K562 (cell line): Measurements from ENCODE around the gene RPS6KA2. TPM values are rescaled to one million over a fixed set of nuclear protein-coding genes. Genes with fewer than 3 reads are reported as not detected.

Experiments
- ATAC-seq: fragments of 200-7000 bp; cut with Tn5 transposase; 3 replicates; pipeline ENCODE4 v1.9.1; 2020; ENCODE audit warnings: moderate library complexity
- BruUV-seq: library from RNA; stranded (reverse); fragments of 400-500 nt; replicated peaks from 2 replicates; lab custom pipeline; 2021; lab: Mats Ljungman, UMichigan
- CTCF ChIA-PET: fragments of 300-600 bp; formaldehyde crosslinking; extraction: SDS; loops from one replicate; lab custom pipeline; 2021; ENCODE audit warnings: low intra/inter-chr PET ratio; lab: Yijun Ruan, JAX
- POLR2A ChIA-PET: fragments of 300-600, 350-650 bp; sonication (Branson Sonifier 250); formaldehyde crosslinking; extraction: SDS; loops from one replicate; lab custom pipeline; 2021; ENCODE audit warnings: antibody characterized with exemption, inconsistent platforms; lab: Yijun Ruan, JAX
- DNase-seq, 4 experiments: peaks; one replicate each; pipeline versions ENCODE4 v3.0.0 to v3.0.0-alpha.2; 2011 to 2018; ENCODE audit warnings: low spot score in 3 of 4, mixed read lengths in 3 of 4; ENCODE audit errors: extremely low read depth in 1 of 4
- FAIRE-seq: peaks from 2 replicates; lab custom pipeline; 2011; peaks lifted over from hg19 to GRCh38; lab: Jason Lieb, UNC
- H2AFZ ChIP-seq: 2 replicates; pipeline ENCODE4 v1.6.0; 2011; ENCODE audit warnings: low read depth, low read length, control low read depth, inconsistent platforms
- H3K27ac ChIP-seq: fragments of 200-600 bp; 3 replicates; pipeline ENCODE4 v1.8.0; 2011; ENCODE audit warnings: low read depth, mild to moderate bottlenecking, control low read depth, inconsistent platforms, low read length, moderate library complexity, mixed read lengths; ENCODE audit errors: extremely low read depth
- H3K27me3 ChIP-seq, 2 experiments: fragments of 300-600 bp in 1 of 2; 2 replicates in 1 of 2; 3 replicates in 1 of 2; pipeline versions ENCODE4 v1.6.0 to v1.8.0; 2011; ENCODE audit warnings: inconsistent platforms in 2 of 2, low read length in 2 of 2, mild to moderate bottlenecking in 1 of 2, mixed read lengths in 1 of 2, moderate library complexity in 1 of 2; ENCODE audit not compliant: control insufficient read depth in 2 of 2, insufficient read depth in 2 of 2
- H3K36me3 ChIP-seq: fragments of 300-600 bp; 3 replicates; pipeline ENCODE4 v1.8.0; 2011; ENCODE audit warnings: mild to moderate bottlenecking, low read length, inconsistent platforms; ENCODE audit not compliant: control insufficient read depth, insufficient read depth
- H3K4me1 ChIP-seq, 2 experiments: fragments of 200-600 bp in 1 of 2; replicated peaks in 1 of 2; 2 replicates in 1 of 2; 3 replicates in 1 of 2; pipeline versions ENCODE4 v1.5.1 to v1.8.0; 2011; ENCODE audit warnings: inconsistent platforms in 2 of 2, low read length in 2 of 2, mild to moderate bottlenecking in 1 of 2, mixed read lengths in 1 of 2, moderate library complexity in 1 of 2; ENCODE audit not compliant: control insufficient read depth in 2 of 2, insufficient read depth in 2 of 2
- H3K4me2 ChIP-seq: 2 replicates; pipeline ENCODE4 v1.6.1; 2011; ENCODE audit warnings: low read length, control low read depth, inconsistent platforms, mixed read lengths; ENCODE audit not compliant: insufficient read depth
- H3K4me3 ChIP-seq: fragments of 200-600 bp; sonication (generic), shearing (Covaris generic); 2 replicates; pipeline ENCODE4 v1.5.1; 2016; ENCODE audit warnings: control low read depth, inconsistent platforms
- H3K79me2 ChIP-seq: fragments of 200-600 bp; 3 replicates; pipeline ENCODE4 v1.8.0; 2011; ENCODE audit warnings: low read length, inconsistent platforms; ENCODE audit not compliant: control insufficient read depth, insufficient read depth
- H3K9ac ChIP-seq, 2 experiments: 2 replicates each; pipeline versions ENCODE4 v1.6.0 to v1.6.1; 2011; ENCODE audit warnings: low read depth in 2 of 2, low read length in 2 of 2, control low read depth in 1 of 2, inconsistent platforms in 1 of 2, mild to moderate bottlenecking in 1 of 2, mixed read lengths in 1 of 2; ENCODE audit not compliant: insufficient read depth in 1 of 2
- H3K9me1 ChIP-seq: one replicate; pipeline ENCODE4 v1.6.0; 2011; ENCODE audit warnings: inconsistent platforms, mild to moderate bottlenecking, low read length, moderate library complexity; ENCODE audit not compliant: control insufficient read depth, insufficient read depth
- H3K9me3 ChIP-seq: replicated peaks from 2 replicates; pipeline ENCODE4 v1.5.1; 2011; ENCODE audit warnings: low read depth, low read length, inconsistent platforms; ENCODE audit not compliant: control insufficient read depth, insufficient read depth
- H4K20me1 ChIP-seq: replicated peaks from 2 replicates; pipeline ENCODE4 v1.6.1; 2011; ENCODE audit warnings: low read length, inconsistent platforms, mixed read lengths; ENCODE audit not compliant: control insufficient read depth, insufficient read depth
- ATF6 ChIP-seq: sonication (generic); formaldehyde crosslinking; IDR thresholded peaks from 2 replicates; pipeline ENCODE4 v1.4.0; 2020; ENCODE audit warnings: mild to moderate bottlenecking, missing genetic modification reagents
- CAMTA2 ChIP-seq: fragments of 250-450 bp; sonication (Bioruptor Pico); conservative IDR thresholded peaks from 2 replicates; pipeline ENCODE4 v1.5.1; 2022
- CCNT2 ChIP-seq: IDR thresholded peaks from 2 replicates; pipeline ENCODE4 v1.6.1; 2011; ENCODE audit warnings: borderline replicate concordance, low read depth, mild to moderate bottlenecking, moderate library complexity, mixed read lengths, low read length; ENCODE audit not compliant: insufficient read length; ENCODE audit errors: extremely low read depth
- DNMT1 ChIP-seq: fragments of 450-650 bp; IDR thresholded peaks from 2 replicates; pipeline ENCODE4 v1.6.1; 2016; ENCODE audit warnings: antibody characterized with exemption, mild to moderate bottlenecking
- GATA2 ChIP-seq: sonication (generic); formaldehyde crosslinking; IDR thresholded peaks from 2 replicates; pipeline ENCODE4 v1.4.0; 2020; ENCODE audit warnings: mild to moderate bottlenecking, missing genetic modification reagents
- GMEB1 ChIP-seq: fragments of 250-450 bp; sonication (Bioruptor Pico); IDR thresholded peaks from 2 replicates; pipeline ENCODE4 v1.4.0; 2020; ENCODE audit warnings: mild to moderate bottlenecking
- HMGXB4 ChIP-seq: sonication (generic); formaldehyde crosslinking; IDR thresholded peaks from 2 replicates; pipeline ENCODE4 v1.8.1; 2023; ENCODE audit warnings: mild to moderate bottlenecking, missing genetic modification reagents
- JUND ChIP-seq, 2 experiments: IDR thresholded peaks; 2 replicates in 1 of 2; 3 replicates in 1 of 2; pipeline ENCODE4 v1.6.1; 2011; ENCODE audit warnings: borderline replicate concordance in 2 of 2, low read depth in 2 of 2, low read length in 2 of 2, improper control_type of control experiment in 1 of 2, missing biosample characterization in 1 of 2, missing genetic modification characterization in 1 of 2, missing genetic modification reagents in 1 of 2
- NCOA2 ChIP-seq, 2 experiments: fragments of 450-650 bp; IDR thresholded peaks; 2 replicates each; pipeline ENCODE4 v1.6.1; 2018; ENCODE audit warnings: mild to moderate bottlenecking in 2 of 2, moderate library complexity in 1 of 2; ENCODE audit not compliant: partially characterized antibody in 2 of 2
- POLR2A ChIP-seq: fragments of 450-650 bp; conservative IDR thresholded peaks from 2 replicates; pipeline ENCODE4 v1.6.1; 2016
- RBM14 ChIP-seq: fragments of 200-400 bp; formaldehyde crosslinking; IDR thresholded peaks from 2 replicates; pipeline ENCODE4 v1.6.1; 2018; ENCODE audit warnings: low read depth, mild to moderate bottlenecking, low read length, moderate library complexity, borderline replicate concordance; ENCODE audit not compliant: insufficient read depth
- RFX1 ChIP-seq: fragments of 450-650 bp; IDR thresholded peaks from 2 replicates; pipeline ENCODE4 v1.6.1; 2016; ENCODE audit warnings: mild to moderate bottlenecking, moderate library complexity
- SRSF1 ChIP-seq: fragments of 200-400 bp; formaldehyde crosslinking; IDR thresholded peaks from 2 replicates; pipeline ENCODE4 v1.6.1; 2017; ENCODE audit warnings: mild to moderate bottlenecking, low read depth, low read length, moderate library complexity
- TOE1 ChIP-seq, 2 experiments: fragments of 450-650 bp in 1 of 2; sonication (generic) in 1 of 2; formaldehyde crosslinking in 1 of 2; IDR thresholded peaks; 2 replicates each; pipeline versions ENCODE4 v1.7.1 to v1.8.0; 2016 to 2022; ENCODE audit warnings: borderline replicate concordance in 2 of 2, mild to moderate bottlenecking in 2 of 2, antibody characterized with exemption in 1 of 2, inconsistent platforms in 1 of 2, low read depth in 1 of 2, missing genetic modification reagents in 1 of 2, moderate library complexity in 1 of 2
- ZNF12 ChIP-seq: sonication (generic); formaldehyde crosslinking; IDR thresholded peaks from 2 replicates; pipeline ENCODE4 v1.4.0; 2020; ENCODE audit warnings: mild to moderate bottlenecking, missing genetic modification reagents
- ZNF184 ChIP-seq: sonication (generic); formaldehyde crosslinking; IDR thresholded peaks from 2 replicates; pipeline ENCODE4 v1.5.0; 2020; ENCODE audit warnings: missing genetic modification reagents
- ZNF263 ChIP-seq: sonication (generic); formaldehyde crosslinking; IDR thresholded peaks from 2 replicates; pipeline ENCODE4 v1.8.0; 2022; ENCODE audit warnings: mild to moderate bottlenecking, missing genetic modification reagents, borderline replicate concordance
- WGBS: fragments of 100-300 bp; shearing (Covaris generic); methylation state at CpG from one replicate; pipeline ENCODE4 v1.1.6; 2016; ENCODE audit warnings: low coverage, mixed read lengths; ENCODE audit not compliant: insufficient coverage; ENCODE audit errors: missing lambda C conversion rate; 5-methylcytosine and 5-hydroxymethylcytosine counted together
- in situ Hi-C: fragments of 300-500 bp; cut with MboI; formaldehyde crosslinking; loops from 4 replicates; pipeline ENCODE4 v1.15.0; 2018; ENCODE audit warnings: inconsistent platforms, mixed read lengths
- intact Hi-C: fragments of 100-400 bp; cut with micrococcal nuclease; formaldehyde crosslinking; loops from 2 replicates; pipeline ENCODE4 v1.14.2; 2022
- polyA plus RNA-seq, 8 experiments: library from polyadenylated mRNA; depleted of rRNA in 4 of 8; stranded (reverse) in 5 of 8; unstranded in 3 of 8; fragments of >200 nt; fragmentation: Nextera tagmentation in 2 of 8; fragmentation: Illumina TruSeq in 1 of 8; extraction: Ambion mirVana in 2 of 8; extraction: Trizol in 1 of 8; gene quantifications; 2 replicates each; pipeline versions ENCODE4 v1.2.1 to v1.2.3, GENCODE V29; 2011 to 2014; ENCODE audit warnings: inconsistent platforms in 1 of 8, missing spikeins in 1 of 8
- total RNA-seq, 7 experiments: library from RNA; depleted of rRNA in 6 of 7; stranded (reverse); fragments of >200 nt in 6 of 7; fragmentation: Illumina TruSeq in 2 of 7; extraction: Trizol in 2 of 7; gene quantifications; 2 replicates each; pipeline versions ENCODE4 v1.2.1 to v1.2.3, GENCODE V29; 2011 to 2021; ENCODE audit warnings: low replicate concordance in 1 of 7

RPS6KA2 gene
- total and polyA plus RNA-seq, 9 of the 15 experiments (the other 6 are each of a cell fraction or from before 2014, with no cell fraction given): 0.29 to 1.00 (median 0.53) TPM

GRCh38 chr6:166617359-166617758, 9.7 kb downstream of the RPS6KA2 start:
- no peak for DNase-seq
- WGBS: 0% methylated on average over 7 of the region's 7 CpGs
- H3K4me2 ChIP-seq: no peak overlapping the region
- no peaks in the 10 kb centered on the region for H3K36me3 ChIP-seq
- ChIA-PET CTCF (no interaction called here), POLR2A (no interaction called here)
- no peak overlapping the region for H2AFZ ChIP-seq
- BruUV-seq: no TSS peak
- peaks cover 61 to 75% of the 10 kb centered on the region in 2 experiments for H3K27me3 ChIP-seq
- no peaks in the 10 kb centered on the region for H3K9me1 ChIP-seq
- in situ Hi-C loops: no loop called here
- no peaks in the 10 kb centered on the region for H3K9me3 ChIP-seq
- intact Hi-C loops: no loop called here
- ATAC-seq: no peak
- no peaks in the 10 kb centered on the region for H3K79me2 ChIP-seq
- FAIRE-seq: no peak
- no peaks in the 10 kb centered on the region for H3K4me1 ChIP-seq
- H3K27ac ChIP-seq: no peak overlapping the region
- no peak overlapping the region for H3K9ac ChIP-seq
- no peak overlapping the region for H3K4me3 ChIP-seq
- H4K20me1 ChIP-seq: peaks cover 6% of the 10 kb centered on the region; the same call in 1 of the 2 replicates
- TF ChIP-seq CAMTA2 (CRISPR knock-in tag): no peak
- no peak for TF ChIP-seq JUND (IDR thresholded peaks at IDR 0.05; ENCODE audit: borderline replicate concordance, low read depth, low read length)
- no peak for TF ChIP-seq JUND (tag; IDR thresholded peaks at IDR 0.05; ENCODE audit: borderline replicate concordance, low read depth, low read length)
- TF ChIP-seq GATA2 (CRISPR knock-in tag): no peak
- TF ChIP-seq DNMT1: no peak
- no peak for TF ChIP-seq POLR2A
- TF ChIP-seq CCNT2: no peak
- TF ChIP-seq TOE1 (IDR thresholded peaks at IDR 0.05; ENCODE audit: borderline replicate concordance): no peak
- no peak for TF ChIP-seq TOE1 (CRISPR knock-in tag; IDR thresholded peaks at IDR 0.05; ENCODE audit: borderline replicate concordance, low read depth)
- TF ChIP-seq ZNF184 (CRISPR knock-in tag): no peak
- no peak for TF ChIP-seq NCOA2 (IDR thresholded peaks at IDR 0.05; ENCODE audit: partially characterized antibody in 2 of 2)
- TF ChIP-seq ZNF12 (CRISPR knock-in tag): no peak
- no peak for TF ChIP-seq HMGXB4 (CRISPR knock-in tag)
- no peak for TF ChIP-seq GMEB1 (CRISPR knock-in tag)
- no peak for TF ChIP-seq ZNF263
- no peak for TF ChIP-seq SRSF1
- TF ChIP-seq RBM14: no peak
- no peak for TF ChIP-seq ATF6 (CRISPR knock-in tag)
- no peak for TF ChIP-seq RFX1
